GM18519 (cell line): Measurements from ENCODE around the gene UMAD1.

Experiments
- ATAC-seq: cut with Tn5 transposase; IDR thresholded peaks from one replicate; pipeline ENCODE4 v1.9.1; 2021; ENCODE audit warnings: mild to moderate bottlenecking, moderate library complexity; ENCODE audit not compliant: unreplicated experiment, low FRiP score

Gene UMAD1

GRCh38 chr7:7867846-7868571, 227.5 kb downstream of the UMAD1 start:
- ATAC-seq: no peak

- no peak for ATAC-seq
Measured at GRCh38 chr7:7868572-7868899, 228.0 kb downstream of the UMAD1 start.

- ATAC-seq: no peak
Measured at GRCh38 chr7:7869036-7869435, 228.5 kb downstream of the UMAD1 start.

- no peak for ATAC-seq
Measured at GRCh38 chr7:7869651-7870050, 229.1 kb downstream of the UMAD1 start.

GRCh38 chr7:7870555-7870954, 230.0 kb downstream of the UMAD1 start:
- no peak for ATAC-seq

GRCh38 chr7:7876419-7876818, 235.9 kb downstream of the UMAD1 start:
- no peak for ATAC-seq

- ATAC-seq: no peak
Measured at GRCh38 chr7:7881581-7881980, 241.0 kb downstream of the UMAD1 start.

- ATAC-seq: no peak
Measured at GRCh38 chr7:7882888-7883287, 242.3 kb downstream of the UMAD1 start.

- no peak for ATAC-seq
Measured at GRCh38 chr7:7883394-7883793, 242.8 kb downstream of the UMAD1 start.

GRCh38 chr7:7884855-7885254, 244.3 kb downstream of the UMAD1 start:
- no peak for ATAC-seq

GRCh38 chr7:7889791-7890568, 249.4 kb downstream of the UMAD1 start:
- no peak for ATAC-seq

GRCh38 chr7:7895004-7895650, 254.6 kb downstream of the UMAD1 start:
- ATAC-seq: no peak

GRCh38 chr7:7895754-7896153, 255.2 kb downstream of the UMAD1 start:
- no peak for ATAC-seq

GRCh38 chr7:7897509-7897908, 257.0 kb downstream of the UMAD1 start:
- no peak for ATAC-seq

- no peak for ATAC-seq
Measured at GRCh38 chr7:7897949-7898515, 257.5 kb downstream of the UMAD1 start.

GRCh38 chr7:7902845-7903244, 262.3 kb downstream of the UMAD1 start:
- no peak for ATAC-seq

GRCh38 chr7:7907306-7907705, 266.8 kb downstream of the UMAD1 start:
- ATAC-seq: no peak

GRCh38 chr7:7908622-7909145, 268.1 kb downstream of the UMAD1 start:
- ATAC-seq: no peak

GRCh38 chr7:7909376-7909775, 268.8 kb downstream of the UMAD1 start:
- ATAC-seq: no peak

GRCh38 chr7:7911369-7912123, 271.0 kb downstream of the UMAD1 start:
- no peak for ATAC-seq
